GM21390 (cell line): Measurements from ENCODE around the gene TBC1D8.

Experiments used
- ATAC-seq: cut with Tn5 transposase; IDR thresholded peaks from one replicate; pipeline ENCODE4 v1.9.1; 2021; ENCODE audit not compliant: unreplicated experiment

Gene TBC1D8

GRCh38 chr2:100959225-100959880 is 191.8 kb downstream of the TBC1D8 start:
- ATAC-seq = no peak

- no peak for ATAC-seq
Measured at GRCh38 chr2:100957996-100958653, 193.1 kb downstream of the TBC1D8 start.
